Ishikawa (cell line): ENCODE results near the gene CD37.

ENCODE experiments used
- CEBPB ChIP-seq: IDR thresholded peaks from 2 replicates; pipeline ENCODE4 v1.6.1; 2012
- CREB1 ChIP-seq: IDR thresholded peaks from 2 replicates; pipeline ENCODE4 v1.6.1; 2012; ENCODE audit warnings: low read depth
- EGR1 ChIP-seq: IDR thresholded peaks from 2 replicates; pipeline ENCODE4 v1.6.1; 2012
- EP300 ChIP-seq: IDR thresholded peaks from 2 replicates; pipeline ENCODE4 v1.6.1; 2012; ENCODE audit warnings: borderline replicate concordance
- FOXM1 ChIP-seq: IDR thresholded peaks from 2 replicates; pipeline ENCODE4 v1.6.1; 2012; ENCODE audit warnings: low read depth, borderline replicate concordance
- MAX ChIP-seq: IDR thresholded peaks from 2 replicates; pipeline ENCODE4 v1.6.1; 2012
- NFIC ChIP-seq: IDR thresholded peaks from 2 replicates; pipeline ENCODE4 v1.6.1; 2012
- RAD21 ChIP-seq: IDR thresholded peaks from 2 replicates; pipeline ENCODE4 v1.6.1; 2012; ENCODE audit warnings: low read depth
- REST ChIP-seq: IDR thresholded peaks from 2 replicates; pipeline ENCODE4 v1.6.1; 2012; ENCODE audit warnings: low read depth, mild to moderate bottlenecking
- TAF1 ChIP-seq: IDR thresholded peaks from 2 replicates; pipeline ENCODE4 v1.6.1; 2012; ENCODE audit warnings: low read depth, mild to moderate bottlenecking
- TCF12 ChIP-seq: IDR thresholded peaks from 2 replicates; pipeline ENCODE4 v1.6.1; 2012; ENCODE audit warnings: low read depth
- TEAD4 ChIP-seq: IDR thresholded peaks from 2 replicates; pipeline ENCODE4 v1.6.1; 2012
- YY1 ChIP-seq: IDR thresholded peaks from 2 replicates; pipeline ENCODE4 v1.6.1; 2012; ENCODE audit warnings: low read depth
- ZBTB7A ChIP-seq: IDR thresholded peaks from 2 replicates; pipeline ENCODE4 v1.6.1; 2012; ENCODE audit warnings: low read depth

- TF ChIP-seq EP300 (no peak), YY1 (no peak), REST (no peak), CEBPB (no peak), RAD21 (no peak), TAF1 (no peak), CREB1 (no peak), ZBTB7A (no peak), TEAD4 (no peak), FOXM1 (no peak), MAX (no peak), TCF12 (no peak), EGR1 (no peak), NFIC (no peak)
These were observed 1.4 kb upstream of the CD37 start for GRCh38 chr19:49333811-49334288.
